ENCODE measurements around the gene SCAMP2.

DNA sequence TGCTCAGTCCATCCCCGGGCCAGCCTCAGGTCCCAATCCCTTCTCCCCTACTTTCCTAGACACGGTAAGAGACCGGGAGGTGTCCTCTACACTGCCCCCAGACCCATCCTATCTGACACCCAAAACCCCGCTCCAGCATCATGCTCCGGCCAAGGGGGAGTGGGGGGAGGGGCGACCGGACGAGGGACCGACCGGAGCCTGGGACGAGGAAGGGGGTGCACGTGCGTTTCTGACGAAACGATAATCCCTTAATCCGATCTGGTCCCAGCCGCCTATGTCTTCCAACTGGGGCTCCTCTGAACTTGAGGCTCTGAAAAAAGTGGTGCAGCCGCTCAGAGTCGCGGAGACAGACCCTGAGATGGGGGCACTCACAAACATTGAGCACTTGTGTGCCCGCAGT is 46.2 kb downstream of the SCAMP2 start:
- TF ChIP-seq, protein P1, sequence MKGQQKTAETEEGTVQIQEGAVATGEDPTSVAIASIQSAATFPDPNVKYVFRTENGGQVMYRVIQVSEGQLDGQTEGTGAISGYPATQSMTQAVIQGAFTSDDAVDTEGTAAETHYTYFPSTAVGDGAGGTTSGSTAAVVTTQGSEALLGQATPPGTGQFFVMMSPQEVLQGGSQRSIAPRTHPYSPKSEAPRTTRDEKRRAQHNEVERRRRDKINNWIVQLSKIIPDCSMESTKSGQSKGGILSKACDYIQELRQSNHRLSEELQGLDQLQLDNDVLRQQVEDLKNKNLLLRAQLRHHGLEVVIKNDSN (IDR thresholded peaks at IDR 0.05) = no peak
- no peak for TF ChIP-seq EP300 (IDR thresholded peaks at IDR 0.05; ENCODE audit: borderline replicate concordance)
- TF ChIP-seq EGR1 (IDR thresholded peaks at IDR 0.05) = no peak
- TF ChIP-seq FOXM1 (IDR thresholded peaks at IDR 0.05; ENCODE audit: borderline replicate concordance, low read depth) = no peak
- no peak for TF ChIP-seq CEBPB (IDR thresholded peaks at IDR 0.05)
- TF ChIP-seq, protein P2, sequence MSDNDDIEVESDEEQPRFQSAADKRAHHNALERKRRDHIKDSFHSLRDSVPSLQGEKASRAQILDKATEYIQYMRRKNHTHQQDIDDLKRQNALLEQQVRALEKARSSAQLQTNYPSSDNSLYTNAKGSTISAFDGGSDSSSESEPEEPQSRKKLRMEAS (IDR thresholded peaks at IDR 0.05) = no peak
- TF ChIP-seq TEAD4 (IDR thresholded peaks at IDR 0.05) = no peak
- TF ChIP-seq TAF1 (IDR thresholded peaks at IDR 0.05; ENCODE audit: low read depth) = no peak
- no peak for TF ChIP-seq YY1 (IDR thresholded peaks at IDR 0.05; ENCODE audit: low read depth)
- TF ChIP-seq TCF12 (IDR thresholded peaks at IDR 0.05; ENCODE audit: low read depth) = no peak
- no peak for TF ChIP-seq RAD21 (IDR thresholded peaks at IDR 0.05; ENCODE audit: low read depth)
- no peak for TF ChIP-seq NFIC (IDR thresholded peaks at IDR 0.05)
- TF ChIP-seq, protein P3, sequence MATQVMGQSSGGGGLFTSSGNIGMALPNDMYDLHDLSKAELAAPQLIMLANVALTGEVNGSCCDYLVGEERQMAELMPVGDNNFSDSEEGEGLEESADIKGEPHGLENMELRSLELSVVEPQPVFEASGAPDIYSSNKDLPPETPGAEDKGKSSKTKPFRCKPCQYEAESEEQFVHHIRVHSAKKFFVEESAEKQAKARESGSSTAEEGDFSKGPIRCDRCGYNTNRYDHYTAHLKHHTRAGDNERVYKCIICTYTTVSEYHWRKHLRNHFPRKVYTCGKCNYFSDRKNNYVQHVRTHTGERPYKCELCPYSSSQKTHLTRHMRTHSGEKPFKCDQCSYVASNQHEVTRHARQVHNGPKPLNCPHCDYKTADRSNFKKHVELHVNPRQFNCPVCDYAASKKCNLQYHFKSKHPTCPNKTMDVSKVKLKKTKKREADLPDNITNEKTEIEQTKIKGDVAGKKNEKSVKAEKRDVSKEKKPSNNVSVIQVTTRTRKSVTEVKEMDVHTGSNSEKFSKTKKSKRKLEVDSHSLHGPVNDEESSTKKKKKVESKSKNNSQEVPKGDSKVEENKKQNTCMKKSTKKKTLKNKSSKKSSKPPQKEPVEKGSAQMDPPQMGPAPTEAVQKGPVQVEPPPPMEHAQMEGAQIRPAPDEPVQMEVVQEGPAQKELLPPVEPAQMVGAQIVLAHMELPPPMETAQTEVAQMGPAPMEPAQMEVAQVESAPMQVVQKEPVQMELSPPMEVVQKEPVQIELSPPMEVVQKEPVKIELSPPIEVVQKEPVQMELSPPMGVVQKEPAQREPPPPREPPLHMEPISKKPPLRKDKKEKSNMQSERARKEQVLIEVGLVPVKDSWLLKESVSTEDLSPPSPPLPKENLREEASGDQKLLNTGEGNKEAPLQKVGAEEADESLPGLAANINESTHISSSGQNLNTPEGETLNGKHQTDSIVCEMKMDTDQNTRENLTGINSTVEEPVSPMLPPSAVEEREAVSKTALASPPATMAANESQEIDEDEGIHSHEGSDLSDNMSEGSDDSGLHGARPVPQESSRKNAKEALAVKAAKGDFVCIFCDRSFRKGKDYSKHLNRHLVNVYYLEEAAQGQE (IDR thresholded peaks at IDR 0.05; ENCODE audit: low read depth) = no peak
- TF ChIP-seq CREB1 (IDR thresholded peaks at IDR 0.05; ENCODE audit: low read depth) = no peak

All from Ishikawa (cell line).